GM18909 (cell line): ENCODE results near the gene RGS3.
A peak's percentile ranks its signal among the peaks of the same experiment; 100 is the strongest.

Experiments
- ATAC-seq: cut with Tn5 transposase; IDR thresholded peaks from one replicate; pipeline ENCODE4 v1.9.1; 2021; ENCODE audit warnings: mild to moderate bottlenecking; ENCODE audit not compliant: unreplicated experiment, poor library complexity

RGS3 gene

GRCh38 chr9:113568081-113568435, 104.5 kb downstream of the RGS3 start:
- no peak for ATAC-seq

DNA sequence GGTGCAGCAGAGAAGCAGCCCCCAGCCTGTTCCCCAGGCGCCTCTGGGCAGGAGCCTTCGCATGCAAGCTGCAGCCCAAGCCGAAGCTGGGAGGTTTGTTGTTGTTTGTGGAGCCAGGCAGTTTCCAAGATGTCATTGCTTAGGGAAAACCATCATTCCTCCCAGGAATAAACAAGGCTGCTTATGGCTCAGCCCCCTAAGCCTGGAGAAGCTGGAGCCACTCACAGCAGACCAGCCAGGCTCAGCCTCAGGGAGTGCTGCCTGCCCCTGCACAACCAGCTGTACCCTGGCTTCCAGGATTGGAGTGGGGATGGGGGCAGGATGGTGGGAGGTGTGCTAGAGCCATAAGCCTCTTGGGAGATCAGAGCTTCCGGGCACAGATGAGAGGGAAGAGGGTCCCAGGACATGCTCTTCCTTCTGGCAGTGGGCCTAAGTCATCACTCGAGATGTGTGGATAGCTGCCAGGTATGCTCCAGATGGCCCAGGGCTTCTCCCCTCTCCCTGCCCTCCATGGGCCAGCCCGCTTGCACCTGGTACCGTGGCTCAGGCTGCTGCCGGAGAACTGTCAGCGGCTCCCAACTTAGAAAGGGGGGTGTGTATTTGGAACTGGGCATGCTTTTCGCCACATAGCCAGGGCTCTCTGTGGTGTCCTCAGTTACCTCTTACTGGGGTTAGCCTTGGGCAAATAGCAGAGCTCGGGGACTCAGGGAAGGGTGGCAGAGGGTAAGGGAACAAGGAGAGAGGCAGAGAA, 105.2 kb downstream of the RGS3 start:
- no peak for ATAC-seq

GRCh38 chr9:113569472-113570060, 106.0 kb downstream of the RGS3 start:
- no peak for ATAC-seq

GRCh38 chr9:113570106-113570505, 106.6 kb downstream of the RGS3 start:
- ATAC-seq: no peak

DNA sequence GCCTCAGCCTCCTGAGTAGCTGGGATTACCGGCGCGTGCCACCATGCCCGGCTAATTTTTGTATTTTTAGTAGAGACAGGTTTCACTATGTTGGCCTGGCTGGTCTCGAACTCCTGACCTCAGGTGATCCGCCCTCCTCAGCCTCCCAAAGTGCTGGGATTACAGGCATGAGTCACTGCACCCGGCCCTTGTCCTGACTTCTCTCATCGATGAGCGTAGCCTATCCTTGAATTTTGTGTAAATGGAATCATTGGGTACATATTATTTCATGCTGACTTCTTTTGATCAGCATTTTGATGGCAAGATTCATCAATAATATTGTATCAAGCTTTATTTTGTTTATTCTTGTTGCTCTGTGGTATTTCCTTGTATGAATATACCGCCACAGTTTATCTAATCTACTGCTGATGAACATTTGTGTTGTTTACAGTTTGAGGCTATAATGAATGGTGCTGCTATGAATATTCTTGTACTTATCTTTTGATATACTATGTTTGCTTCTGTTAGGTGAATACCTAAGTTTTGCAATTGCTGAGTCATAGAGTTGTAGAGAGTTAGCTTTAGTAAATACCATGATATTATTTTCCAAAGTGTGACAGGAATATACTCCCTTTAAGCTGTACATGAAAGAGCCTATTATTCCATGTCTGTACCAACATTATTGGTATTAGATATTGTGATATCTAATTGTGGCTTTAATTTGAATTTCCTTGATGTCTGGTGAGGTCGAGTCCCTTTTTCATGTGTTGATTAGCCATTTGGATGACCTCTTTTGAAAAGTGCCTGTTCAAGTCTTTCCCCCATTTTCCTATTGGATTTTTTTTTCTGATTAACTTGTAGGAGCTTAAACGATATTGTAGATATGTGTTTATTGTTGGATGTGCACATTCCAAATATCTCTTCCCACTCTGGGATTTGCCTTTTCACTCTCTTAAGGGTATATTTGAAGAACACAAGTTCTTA, 107.5 kb downstream of the RGS3 start:
- ATAC-seq: no peak

DNA sequence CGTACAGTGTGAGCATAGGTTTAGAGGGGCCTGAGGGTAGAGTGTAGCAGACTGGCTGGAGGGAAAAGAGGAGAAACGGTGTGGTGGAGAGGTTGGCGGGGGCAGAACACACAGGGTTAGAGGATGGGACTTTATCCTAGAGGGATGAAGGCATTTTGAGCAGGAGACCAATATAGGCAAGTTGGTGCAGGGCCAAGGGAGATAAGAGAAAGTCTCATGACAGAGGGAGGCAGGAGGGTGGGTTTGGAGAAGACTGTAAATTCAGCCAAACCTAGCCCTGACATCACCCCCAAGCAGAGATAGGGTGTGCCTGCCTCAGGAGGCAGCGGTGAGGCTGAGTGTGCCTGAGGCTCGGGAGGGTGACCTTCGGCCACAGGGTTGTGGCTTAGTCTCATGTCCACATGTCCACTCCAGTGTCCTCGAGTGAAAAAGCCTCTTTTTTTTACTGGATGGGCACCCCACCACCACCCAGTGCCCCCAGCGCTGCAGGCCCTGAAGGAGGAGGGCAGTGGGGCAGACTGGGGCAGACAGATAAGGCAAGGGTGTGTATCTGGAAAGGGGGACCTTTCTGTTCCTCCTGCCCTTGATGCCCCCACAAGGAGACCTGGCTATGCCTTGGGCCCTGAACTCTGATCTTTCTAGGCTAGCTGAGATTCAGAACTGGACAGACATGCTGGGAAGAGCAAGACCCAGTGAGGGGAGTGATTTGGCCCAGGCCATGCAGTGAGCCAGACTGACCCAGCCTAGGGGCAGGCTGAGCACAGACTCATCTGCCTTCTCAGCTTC, 108.7 kb downstream of the RGS3 start:
- ATAC-seq: no peak

GRCh38 chr9:113573046-113573958, 109.8 kb downstream of the RGS3 start:
- no peak for ATAC-seq

DNA sequence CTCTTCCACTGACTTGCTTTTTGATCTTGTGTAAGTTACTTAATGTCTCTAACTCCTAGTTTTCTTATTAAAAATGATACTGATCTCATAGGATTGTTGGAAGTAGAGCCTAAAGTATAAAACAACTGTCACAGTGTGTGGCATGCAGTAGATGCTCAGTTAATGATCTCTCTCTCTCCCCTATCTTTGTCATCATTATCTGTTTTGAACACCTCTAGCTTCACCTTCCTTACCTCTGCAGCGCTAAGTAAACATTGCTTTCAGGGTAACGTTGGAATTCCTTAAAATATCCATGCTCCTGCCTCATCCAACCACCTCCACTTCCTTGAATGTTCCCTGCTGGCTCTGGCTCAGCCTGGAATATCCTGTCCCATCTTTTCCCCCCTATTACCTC, 110.4 kb downstream of the RGS3 start:
- no peak for ATAC-seq

- no peak for ATAC-seq
Measured at GRCh38 chr9:113574441-113575262, 111.1 kb downstream of the RGS3 start.

DNA sequence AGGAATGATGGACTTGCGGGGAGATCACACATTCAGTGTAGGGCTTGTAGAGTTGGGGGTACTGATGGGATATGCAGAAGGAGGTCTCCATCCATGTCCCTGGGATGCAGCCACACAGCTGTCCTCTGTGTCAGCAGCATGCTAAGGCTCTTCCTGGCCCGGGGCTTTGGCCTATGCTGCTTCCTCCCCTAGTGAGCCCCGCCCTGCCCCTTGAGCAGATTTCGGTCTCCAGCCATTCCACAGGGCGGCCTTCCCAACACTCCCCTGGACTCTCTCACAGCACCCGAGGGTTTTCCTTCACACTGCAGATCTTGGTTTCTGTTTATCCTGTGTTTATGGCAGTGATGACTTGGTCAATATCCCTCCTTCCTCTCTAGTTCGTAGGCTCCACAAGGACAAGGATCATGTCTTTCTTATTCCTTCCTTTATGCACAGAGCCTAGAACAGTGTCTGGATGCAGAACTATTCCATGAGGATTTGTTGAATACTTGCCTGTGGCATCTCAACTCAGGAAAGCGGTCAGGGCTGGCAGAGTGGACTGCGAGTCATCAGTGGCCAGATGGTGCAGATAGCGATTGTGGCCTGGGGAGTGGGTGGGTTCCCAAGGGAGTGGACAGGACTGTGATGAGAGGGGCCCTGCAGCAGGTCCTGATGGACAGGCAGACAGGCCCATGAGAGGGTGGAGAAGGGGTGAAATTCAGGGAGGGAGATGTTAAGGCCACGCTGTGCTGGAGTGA, 114.2 kb downstream of the RGS3 start:
- ATAC-seq: no peak

- ATAC-seq: no peak
Measured at GRCh38 chr9:113578279-113578865, 114.8 kb downstream of the RGS3 start.

DNA sequence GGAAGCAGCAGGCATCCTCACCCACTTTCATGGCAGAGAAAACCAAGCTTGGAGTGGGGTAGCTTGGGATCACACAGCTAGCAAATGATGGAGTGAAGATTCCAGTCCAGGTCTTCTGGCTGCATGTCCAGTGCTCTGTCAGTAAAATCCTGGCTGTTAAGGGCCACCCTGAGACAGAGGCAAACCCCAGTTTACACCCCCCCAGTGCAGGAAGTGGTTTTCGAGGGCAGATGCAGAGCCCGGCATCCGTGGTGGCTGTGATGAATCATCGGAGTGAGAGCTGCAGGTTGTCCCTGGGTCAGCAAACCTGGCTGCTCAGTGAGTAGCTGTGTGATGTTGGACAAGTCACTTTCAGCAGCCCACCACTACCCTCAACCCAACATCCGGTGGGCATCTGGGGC, 115.4 kb downstream of the RGS3 start:
- ATAC-seq: peak; percentile 67

DNA sequence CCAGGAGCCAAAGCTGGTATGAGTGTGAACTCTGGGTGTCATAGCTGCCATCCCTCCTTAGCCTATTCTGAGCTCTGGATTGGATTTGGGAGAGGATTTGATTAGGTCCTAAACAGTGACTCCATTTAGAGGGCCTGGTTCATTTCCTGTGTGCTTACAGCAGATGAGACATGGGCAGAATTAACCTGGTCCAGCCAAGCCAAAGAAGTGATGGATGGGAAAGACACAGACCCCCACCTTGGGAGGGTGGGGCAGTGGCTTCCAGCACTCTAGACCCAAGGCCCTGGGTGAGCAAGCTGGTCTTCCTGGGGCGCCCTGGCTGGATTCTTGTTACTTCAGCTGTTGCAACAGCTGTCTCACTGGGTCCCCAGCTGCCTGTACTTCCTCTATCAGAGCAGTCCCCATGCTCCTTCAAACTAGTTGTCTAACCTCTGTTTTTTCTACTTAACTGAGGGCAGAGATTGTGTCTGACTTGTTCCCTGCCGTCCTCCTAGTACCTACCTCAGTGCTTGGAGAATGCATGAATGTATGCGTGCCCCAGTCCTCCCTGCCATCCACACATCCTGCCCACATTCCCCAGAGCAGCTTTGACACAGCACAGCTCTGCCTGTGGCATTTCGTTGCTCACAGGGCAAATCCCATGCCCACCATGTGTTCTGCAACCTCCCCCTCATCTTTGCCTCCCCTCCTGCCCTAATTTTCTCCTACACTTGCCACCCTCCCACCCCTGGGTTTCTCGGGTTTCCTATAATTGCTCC, 115.9 kb downstream of the RGS3 start:
- ATAC-seq: peak; percentile 27

- no peak for ATAC-seq
Measured at GRCh38 chr9:113580041-113580953, 116.8 kb downstream of the RGS3 start.

GRCh38 chr9:113580954-113581311, 117.4 kb downstream of the RGS3 start:
- no peak for ATAC-seq
